KOPT-K1 (cell line): Measurements from ENCODE around the gene STK38L.
"Not testable (repeated sequence)": the region's sequence is repeated elsewhere in the genome, so short reads cannot be mapped to it uniquely, and the experiment has no call there.

Source experiments
- H3K27ac ChIP-seq: fragments of 200-600 bp; sonication (generic); 2 replicates; pipeline ENCODE4 v1.5.1; 2016; ENCODE audit warnings: antibody characterized with exemption, mild to moderate bottlenecking, low read depth, low read length; ENCODE audit not compliant: poor library complexity, severe bottlenecking
- H3K36me3 ChIP-seq: fragments of 200-600 bp; sonication (generic); 2 replicates; pipeline ENCODE4 v1.5.1; 2017; ENCODE audit warnings: antibody characterized with exemption, mild to moderate bottlenecking, low read length, moderate library complexity; ENCODE audit not compliant: insufficient read depth
- H3K9me3 ChIP-seq: fragments of 200-600 bp; sonication (generic); 2 replicates; pipeline ENCODE4 v1.5.1; 2017; ENCODE audit warnings: antibody characterized with exemption, low read length, mild to moderate bottlenecking; ENCODE audit not compliant: insufficient read depth, poor library complexity, severe bottlenecking

Gene STK38L

DNA sequence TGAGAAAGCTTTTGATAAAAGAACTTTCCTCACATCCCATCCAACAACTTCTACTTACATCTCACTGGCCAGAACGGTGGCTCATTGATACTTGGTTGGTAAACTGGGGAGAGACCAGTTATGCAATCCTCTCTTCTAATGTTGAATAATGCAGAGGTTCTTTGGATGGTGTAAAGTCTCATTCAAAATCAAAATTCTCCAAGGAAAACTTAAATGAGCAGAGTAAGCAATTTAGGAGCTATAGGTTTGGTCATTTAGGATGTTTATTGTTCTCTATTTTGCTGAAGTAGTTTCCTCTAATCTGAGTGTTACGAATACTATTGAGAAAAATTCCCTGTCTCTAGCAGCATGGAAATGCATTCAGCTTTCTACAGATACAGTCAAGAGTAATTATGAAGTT, 26.5 kb upstream of the STK38L start:
- H3K27ac ChIP-seq, result no peak overlapping the region
- H3K36me3 ChIP-seq, result no peaks in the 10 kb centered on the region
- H3K9me3 ChIP-seq, result peaks cover 8% of the 10 kb centered on the region

DNA sequence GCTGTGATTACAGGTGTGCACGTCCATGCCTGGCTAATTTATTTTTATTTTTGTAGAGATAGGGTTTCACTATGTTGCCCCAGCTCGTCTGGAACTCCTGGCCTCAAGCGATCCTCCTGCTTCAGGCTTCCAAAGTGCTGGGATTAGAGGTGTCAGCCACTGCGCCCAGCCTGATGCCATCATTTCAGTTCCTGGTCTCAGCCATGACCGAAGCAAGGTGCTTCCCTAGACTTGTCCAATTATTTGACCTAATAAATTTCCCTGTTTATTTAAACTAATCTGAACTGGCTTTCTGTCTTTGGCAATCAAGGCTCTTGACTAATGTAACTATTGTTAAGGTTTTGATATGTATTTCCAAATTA, 24.4 kb upstream of the STK38L start:
- Histone ChIP-seq H3K27ac (no peak overlapping the region), H3K36me3 (no peaks in the 10 kb centered on the region), H3K9me3 (no peaks in the 10 kb centered on the region)

DNA sequence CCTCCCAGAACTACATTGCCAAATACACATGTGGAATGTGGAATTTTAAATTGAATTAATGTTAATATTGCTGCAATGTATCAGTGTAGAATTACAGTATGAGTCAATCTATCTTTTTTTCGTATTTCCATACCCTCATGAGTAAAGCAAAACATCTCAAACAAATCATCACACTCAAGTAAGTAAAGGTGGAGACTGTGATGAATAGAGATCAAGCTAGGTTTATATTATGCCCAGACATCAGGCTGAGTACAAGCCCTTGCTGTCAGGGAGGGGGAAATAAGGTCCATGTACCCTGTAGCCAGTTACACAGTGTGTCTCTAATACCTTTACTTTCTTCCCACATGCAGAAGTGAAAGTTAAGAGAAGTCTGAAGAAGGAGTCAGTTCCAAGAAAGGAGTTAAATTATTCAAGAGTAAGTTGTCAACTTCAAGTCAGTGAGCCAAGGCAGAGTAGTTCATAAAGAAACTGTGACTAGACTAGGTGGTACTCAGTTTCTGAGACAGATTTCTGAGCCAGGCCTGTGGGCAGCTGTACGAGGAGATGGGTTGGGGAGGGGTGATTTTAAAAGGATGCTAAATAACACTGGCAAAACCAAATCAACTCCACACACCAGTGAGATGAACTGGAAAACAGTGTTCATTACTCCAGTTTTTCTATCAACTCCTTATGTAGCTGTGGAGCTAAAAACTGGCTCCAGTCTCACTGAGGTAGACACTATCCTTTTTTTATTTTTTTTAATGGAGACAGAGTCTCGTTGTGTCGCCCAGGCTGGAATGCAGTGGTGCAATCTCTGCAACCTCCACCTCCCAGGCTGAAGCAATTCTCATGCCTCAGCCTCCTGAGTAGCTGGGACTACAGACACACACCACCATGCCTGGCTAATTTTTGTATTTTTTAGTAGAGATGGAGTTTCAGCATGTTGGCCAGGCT, 23.8 kb upstream of the STK38L start:
- Histone ChIP-seq H3K9me3 (no peaks in the 10 kb centered on the region), H3K27ac (no peak overlapping the region)

DNA sequence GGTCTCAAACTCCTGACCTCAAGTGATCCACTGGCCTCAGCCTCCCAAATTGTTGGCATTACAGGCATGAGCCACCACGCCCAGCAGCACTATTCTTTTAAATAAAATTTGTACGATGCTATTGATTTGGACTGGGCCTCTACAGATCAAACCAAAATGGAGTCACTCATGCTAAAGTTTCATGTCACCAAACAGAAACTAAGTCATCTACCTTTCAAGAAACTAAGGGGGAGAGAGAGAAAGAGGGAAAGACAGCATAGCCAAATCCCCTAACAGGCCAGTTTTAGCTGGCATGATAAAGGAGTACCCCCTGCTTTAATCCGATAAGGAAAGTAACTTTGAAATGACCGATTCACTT, 23.1 kb upstream of the STK38L start:
- Histone ChIP-seq H3K27ac (no peak overlapping the region), H3K36me3 (no peaks in the 10 kb centered on the region), H3K9me3 (no peaks in the 10 kb centered on the region)

More for the DNA sequence above, 23.8 kb upstream of the STK38L start:
- H3K36me3 ChIP-seq, result no peaks in the 10 kb centered on the region

DNA sequence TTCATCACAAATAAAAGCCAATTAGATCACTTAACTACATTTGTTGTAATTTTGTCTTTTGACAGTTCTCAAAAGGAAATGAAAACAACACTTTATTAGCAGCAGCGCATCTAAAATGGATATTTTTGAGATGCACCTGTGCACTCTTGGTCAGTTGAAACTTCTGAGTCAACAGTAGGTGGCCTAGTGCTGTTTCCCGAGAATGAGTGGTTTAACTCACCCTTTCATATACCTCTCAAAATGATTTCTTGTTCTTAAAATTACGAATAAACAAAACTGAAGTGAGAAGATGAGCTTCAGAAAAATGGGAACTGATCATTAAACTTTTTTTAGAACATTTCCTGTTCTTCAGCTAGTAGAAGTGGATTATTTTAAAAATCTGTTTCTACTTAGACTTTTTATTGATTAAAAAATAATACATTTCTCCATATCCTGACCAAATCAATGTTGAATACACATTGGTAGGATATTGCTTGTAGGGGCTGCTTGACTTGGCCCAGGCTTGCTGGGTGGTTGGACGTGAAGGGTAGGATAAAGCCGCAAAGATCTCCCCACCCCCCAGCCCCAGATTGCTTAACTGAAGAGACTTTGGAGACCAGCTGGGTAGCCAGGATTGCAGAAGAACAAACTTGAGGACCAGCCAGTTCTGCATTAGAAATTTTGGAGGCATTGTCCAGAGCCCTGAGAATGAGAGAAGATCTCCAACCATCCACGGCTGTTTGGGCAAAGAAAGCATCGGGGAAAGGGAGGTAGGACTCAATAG, 22.3 kb upstream of the STK38L start:
- H3K36me3 ChIP-seq, result no peaks in the 10 kb centered on the region
- H3K9me3 ChIP-seq, result no peaks in the 10 kb centered on the region
- no peak overlapping the region for H3K27ac ChIP-seq

DNA sequence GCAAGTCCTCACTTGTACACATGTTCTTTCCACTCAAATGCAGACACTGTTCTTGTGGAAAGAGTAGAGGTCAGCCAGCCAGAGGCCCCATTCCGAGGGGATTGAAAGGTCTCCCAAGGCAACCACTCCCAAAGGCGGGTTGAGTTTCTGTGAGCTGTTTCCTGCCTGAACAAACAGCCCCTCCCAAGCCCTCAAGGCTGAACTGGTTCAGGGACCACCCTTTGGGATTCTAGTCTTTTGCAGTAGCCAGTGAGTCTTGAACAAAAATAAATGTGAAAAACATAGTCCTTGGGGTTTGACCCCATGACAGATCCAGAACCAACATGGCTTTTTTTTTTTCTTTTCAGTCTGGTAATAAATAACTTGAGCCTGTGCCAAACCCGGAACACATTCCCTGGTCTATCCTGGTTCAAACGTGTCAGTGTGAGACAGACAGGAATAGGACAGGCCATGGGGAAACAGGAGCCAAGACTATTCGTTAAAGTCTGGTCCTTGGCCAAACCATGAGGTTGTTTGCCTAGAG, 17.6 kb upstream of the STK38L start:
- no peaks in the 10 kb centered on the region for H3K36me3 ChIP-seq
- no peaks in the 10 kb centered on the region for H3K9me3 ChIP-seq
- no peak overlapping the region for H3K27ac ChIP-seq

DNA sequence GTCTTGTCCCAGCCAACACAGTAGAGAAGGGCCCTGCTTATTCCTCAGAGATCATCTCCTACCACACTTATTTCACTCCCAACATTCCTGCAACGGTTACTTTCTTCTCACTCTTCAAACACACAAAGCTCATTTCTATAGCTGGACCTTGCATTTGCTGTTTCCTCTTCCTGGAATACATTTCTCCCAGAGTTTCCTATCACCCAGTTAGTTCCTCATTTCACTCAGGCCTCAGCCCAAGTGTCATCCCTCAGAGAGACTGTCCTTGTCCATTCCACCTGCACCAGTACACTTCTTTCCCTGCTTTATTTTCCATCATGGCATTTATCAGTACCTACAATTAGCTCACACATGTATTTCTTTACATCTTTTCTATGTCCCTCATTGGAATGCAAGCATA, 14.7 kb upstream of the STK38L start:
- no peak overlapping the region for H3K27ac ChIP-seq
- H3K9me3 ChIP-seq, result no peaks in the 10 kb centered on the region
- H3K36me3 ChIP-seq, result no peaks in the 10 kb centered on the region

DNA sequence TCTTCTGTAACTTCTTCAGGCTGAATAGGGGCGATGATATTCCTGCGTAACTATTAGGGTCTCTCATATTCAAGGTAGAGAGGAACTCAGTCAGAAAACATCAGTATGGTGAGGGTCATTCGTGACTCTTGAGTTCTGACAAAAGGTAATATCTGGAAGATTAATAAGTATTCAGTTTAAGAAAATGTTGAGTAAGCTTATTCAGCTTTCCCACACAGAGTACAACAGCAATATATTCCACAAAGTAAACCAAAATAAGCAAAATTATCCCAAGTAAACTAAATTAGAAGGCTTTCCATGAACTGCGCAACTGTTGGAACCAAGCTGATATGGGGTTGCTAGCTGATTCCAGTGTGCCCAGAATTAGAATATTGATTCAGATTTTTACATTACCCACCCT, 12.7 kb upstream of the STK38L start:
- not testable (repeated sequence) for H3K9me3 ChIP-seq, H3K36me3 ChIP-seq, H3K27ac ChIP-seq

DNA sequence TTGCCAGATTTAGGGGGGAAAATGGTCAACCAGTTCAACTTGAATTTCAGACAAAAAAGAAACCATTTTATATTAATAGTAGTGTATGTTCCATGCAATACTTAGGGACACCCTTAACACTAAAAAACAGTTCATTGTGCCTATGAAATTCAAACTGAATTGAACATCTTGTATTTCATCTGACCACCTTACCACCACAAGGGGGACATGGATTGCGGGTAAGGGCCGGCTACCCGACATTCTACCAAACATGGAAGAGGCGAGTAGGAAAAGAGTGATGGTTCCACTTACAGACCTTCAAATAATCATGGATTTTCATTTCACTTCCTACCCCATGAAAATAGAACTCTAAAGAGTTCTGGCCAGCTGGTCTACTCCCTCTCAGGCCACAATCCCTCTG, 10.3 kb upstream of the STK38L start:
- Histone ChIP-seq H3K36me3 (no peaks in the 10 kb centered on the region), H3K9me3 (no peaks in the 10 kb centered on the region), H3K27ac (no peak overlapping the region)

DNA sequence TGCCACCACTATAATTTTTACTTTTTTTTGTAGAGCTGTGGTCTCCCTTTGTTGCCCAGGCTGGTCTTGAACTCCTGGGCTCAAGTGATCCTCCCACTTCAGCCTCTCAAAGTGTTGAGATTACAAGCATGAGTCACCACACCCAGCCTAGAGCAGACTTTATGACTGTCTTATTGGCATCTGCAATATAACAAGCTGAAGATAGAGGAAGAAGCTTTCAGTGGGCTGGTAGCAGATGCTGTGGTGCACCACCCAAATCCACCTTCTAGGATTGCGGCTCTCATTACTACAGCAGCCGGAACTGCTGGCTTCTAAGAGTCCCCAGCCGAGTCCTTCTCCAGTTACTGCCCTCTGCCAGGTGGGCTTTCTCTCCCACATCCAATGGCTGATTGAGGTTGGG, 7.6 kb upstream of the STK38L start:
- Histone ChIP-seq H3K27ac (no peak overlapping the region), H3K36me3 (no peaks in the 10 kb centered on the region), H3K9me3 (no peaks in the 10 kb centered on the region)

DNA sequence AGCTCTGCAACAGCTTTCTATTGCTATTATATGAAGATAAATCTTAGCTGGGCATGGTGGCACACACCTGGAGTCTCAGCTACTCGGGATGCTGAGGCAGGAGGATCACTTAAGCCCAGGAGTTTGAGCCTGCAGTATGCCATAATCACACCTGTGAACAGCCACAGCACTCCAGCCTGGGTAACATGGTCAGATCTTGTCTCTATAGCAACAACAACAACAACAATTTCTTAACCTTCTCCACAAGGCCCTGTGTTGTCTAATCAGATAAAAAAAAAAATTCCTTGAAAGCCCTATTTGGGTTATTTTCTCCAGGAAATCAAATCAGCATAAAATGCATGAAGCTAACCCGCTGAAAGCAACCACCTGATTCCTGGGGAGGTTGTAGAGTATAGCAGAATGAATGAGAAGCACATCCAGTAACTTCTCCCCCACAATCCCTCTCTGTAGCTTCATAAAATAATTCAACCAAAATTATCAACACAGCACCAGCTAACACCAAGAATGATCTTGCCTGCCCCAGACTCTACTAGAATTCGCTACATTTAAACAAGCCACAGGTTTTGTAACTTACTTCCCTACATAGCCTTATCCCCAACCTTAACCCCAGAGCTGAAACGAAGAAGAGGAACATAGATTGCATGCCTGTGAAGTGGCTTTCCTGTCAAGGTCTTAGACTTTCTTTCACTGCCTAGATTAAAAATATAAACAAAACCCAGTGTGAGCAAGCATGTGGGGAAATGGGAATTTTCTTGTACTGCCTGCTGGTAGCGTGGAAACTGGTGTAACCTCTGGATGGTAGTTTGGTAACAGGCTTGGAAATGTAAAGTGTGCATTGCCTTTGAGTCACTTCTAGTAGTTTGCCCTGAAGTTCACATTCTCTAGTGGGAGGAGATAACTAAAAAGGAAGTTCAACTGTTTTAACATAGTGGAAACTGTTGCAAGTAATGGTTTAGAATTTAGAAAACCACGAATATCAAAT, 6.0 kb upstream of the STK38L start:
- Histone ChIP-seq H3K36me3 (no peaks in the 10 kb centered on the region), H3K27ac (peak overlapping the region; percentile 73), H3K9me3 (no peaks in the 10 kb centered on the region)

DNA sequence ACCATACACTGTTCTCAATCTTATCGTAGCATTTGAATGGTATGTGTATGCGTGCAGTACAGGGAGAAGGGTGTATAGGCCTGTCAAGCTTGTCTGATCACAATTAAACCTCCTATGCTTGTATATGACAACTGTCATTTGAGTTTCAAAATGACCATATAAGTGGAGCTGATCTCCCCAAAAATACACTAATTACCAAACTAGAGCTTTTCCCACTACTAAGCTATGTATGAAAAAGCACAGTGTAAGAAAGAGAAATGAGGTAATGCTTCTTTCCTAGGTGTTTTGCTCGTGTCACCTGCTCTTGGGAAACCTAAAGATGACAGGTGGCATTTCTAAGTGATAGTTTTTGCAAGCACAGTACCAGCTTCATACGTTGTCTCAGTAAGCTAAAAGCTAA, 1.1 kb upstream of the STK38L start:
- no peaks in the 10 kb centered on the region for H3K9me3 ChIP-seq
- no peaks in the 10 kb centered on the region for H3K36me3 ChIP-seq
- no peak overlapping the region for H3K27ac ChIP-seq

DNA sequence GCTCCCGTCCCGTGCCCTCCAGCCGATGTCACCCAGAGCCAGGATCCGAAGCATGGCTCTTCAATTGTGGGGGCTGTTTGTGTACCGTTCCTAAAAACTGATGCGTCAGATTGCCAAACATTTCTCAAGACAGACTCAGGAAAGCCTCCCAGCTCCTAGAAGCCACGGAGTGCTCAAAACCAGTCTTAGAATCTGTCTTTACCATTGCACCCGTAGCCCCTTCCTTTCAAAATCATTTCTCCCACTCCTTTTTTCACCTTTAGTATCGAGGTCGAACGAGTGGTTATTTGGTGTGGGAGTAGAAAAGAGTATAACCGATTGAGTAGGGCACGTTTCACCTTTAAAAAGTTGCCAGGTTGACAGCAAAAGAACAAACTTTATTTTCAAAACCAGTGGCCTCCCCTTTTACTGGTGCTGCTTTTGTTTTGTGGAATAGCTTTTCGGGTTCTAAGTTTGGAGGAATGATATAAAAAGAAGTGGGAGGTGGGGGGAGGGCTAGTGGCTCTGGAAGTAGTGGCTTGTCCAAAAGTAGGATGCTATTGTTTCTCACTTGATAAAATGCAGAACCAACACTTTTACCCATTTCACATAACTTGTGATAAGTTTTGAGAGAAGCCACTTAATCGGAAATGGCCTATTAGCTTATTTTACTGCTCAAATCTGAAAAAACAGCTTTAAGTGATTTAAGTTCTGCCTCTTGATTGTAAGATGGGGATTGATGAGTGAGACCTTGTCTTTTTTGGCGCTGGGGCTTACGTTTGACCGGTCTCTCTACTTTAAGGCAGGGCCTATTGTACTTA, 803 bp downstream of the STK38L start:
- H3K27ac ChIP-seq, result peak overlapping the region; percentile 75
- no peaks in the 10 kb centered on the region for H3K9me3 ChIP-seq
- no peaks in the 10 kb centered on the region for H3K36me3 ChIP-seq

DNA sequence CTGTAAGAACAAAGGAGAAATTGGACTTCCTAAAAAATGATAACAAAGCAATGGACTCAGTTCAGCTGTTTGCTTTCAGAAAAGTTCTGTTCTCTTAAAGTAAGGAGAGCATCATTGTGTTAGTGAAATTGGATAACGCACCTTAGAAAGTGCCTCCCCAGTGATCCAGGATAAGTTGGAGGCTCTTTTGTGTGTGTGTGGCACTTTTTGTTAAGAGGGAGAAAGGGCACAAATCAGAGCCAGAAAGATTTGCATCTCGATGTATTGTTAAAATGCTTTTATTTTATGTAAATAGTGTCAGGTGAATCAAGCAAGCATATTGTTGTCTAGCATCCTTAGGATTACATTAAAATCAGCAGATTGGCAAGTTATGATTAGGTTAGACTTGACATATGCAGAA, 2.1 kb downstream of the STK38L start:
- no peaks in the 10 kb centered on the region for H3K9me3 ChIP-seq
- no peaks in the 10 kb centered on the region for H3K36me3 ChIP-seq
- H3K27ac ChIP-seq, result no peak overlapping the region
